Upper lobe of right lung (tissue), 1 donor: ENCODE measurements around the gene ARMC6. TPM values are rescaled to one million over a fixed set of nuclear protein-coding genes. Genes with fewer than 3 reads are reported as not detected.

Experiments
- ATAC-seq: fragments of 200-7000 bp; cut with Tn5 transposase; one replicate; pipeline ENCODE4 v1.9.1; 2020; ENCODE audit warnings: mild to moderate bottlenecking, moderate library complexity
- DNase-seq: peaks from one replicate; pipeline ENCODE4 v3.0.0-alpha.2; 2020
- H3K27ac ChIP-seq: fragments of 200-600 bp; one replicate; pipeline ENCODE4 v1.8.0; 2022
- H3K27me3 ChIP-seq: fragments of 200-600 bp; one replicate; pipeline ENCODE4 v1.8.0; 2022; ENCODE audit warnings: mild to moderate bottlenecking
- H3K36me3 ChIP-seq: fragments of 200-600 bp; one replicate; pipeline ENCODE4 v1.8.0; 2022
- H3K4me1 ChIP-seq: fragments of 200-600 bp; one replicate; pipeline ENCODE4 v1.8.0; 2022
- H3K4me3 ChIP-seq: fragments of 200-600 bp; one replicate; pipeline ENCODE4 v1.8.0; 2022; ENCODE audit warnings: mild to moderate bottlenecking
- H3K9me3 ChIP-seq: fragments of 200-600 bp; one replicate; pipeline ENCODE4 v1.8.0; 2022
- intact Hi-C: fragments of 100-400 bp; cut with DNase I; formaldehyde crosslinking; loops from one replicate; pipeline ENCODE4 v1.11.0; 2022
- total RNA-seq: library from RNA; stranded (reverse); fragmentation: NEBNext Ultra II Directional; extraction: Animal tissue kit (Norgen Biotek cat#: 25700); gene quantifications from one replicate; pipeline ENCODE4 v1.2.1, GENCODE V29; 2021
- TF ChIP-seq, protein P1 (sequence below): fragments of 200-600 bp; IDR thresholded peaks from one replicate; pipeline ENCODE4 v1.8.0; 2022; ENCODE audit warnings: antibody characterized with exemption
- donor health status: DM: no; HTN: yes; CAD: no; lungs with severe emphysema.

Gene ARMC6
- total RNA-seq, 1 donor from 2014 or later: 21.7 TPM

DNA sequence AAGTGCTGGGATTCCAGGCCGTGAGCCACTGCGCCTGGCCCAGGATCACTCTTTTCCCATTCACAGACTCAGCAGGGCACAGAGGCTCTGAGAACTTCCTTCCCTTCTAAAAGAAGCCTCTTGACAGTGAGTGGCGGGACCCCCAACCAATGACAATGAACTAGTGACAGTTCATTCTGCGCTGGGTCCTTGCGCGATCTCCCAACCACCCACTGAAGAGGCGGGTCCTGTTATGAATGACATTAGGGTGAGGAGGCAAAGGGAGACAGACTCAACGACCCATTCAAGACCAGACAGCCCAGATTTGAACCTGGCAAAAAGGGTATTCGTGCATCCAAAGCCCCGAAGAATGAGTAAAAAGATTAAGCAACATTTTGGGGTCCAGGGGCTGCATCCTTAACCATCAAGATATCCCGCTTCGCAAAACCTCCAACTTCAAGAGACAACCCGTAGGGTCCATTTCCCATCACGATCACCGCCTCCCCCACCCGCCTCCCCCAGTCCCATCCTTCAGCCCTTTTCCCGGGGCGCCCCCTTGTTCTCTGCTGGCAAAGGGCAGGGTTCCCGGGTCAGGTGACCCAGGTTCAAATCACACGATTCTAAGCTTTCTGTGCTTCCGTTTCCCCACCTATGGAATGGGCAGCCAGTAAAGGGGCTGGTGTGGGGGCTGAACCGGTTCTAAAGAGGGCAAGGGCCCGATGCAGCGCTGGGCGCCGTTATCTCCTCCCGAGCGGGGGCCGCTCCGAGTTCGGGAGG lies 805 bp upstream of the ARMC6 start:
- Histone ChIP-seq H3K27ac (peak overlapping the region; percentile 96), H3K9me3 (no peaks in the 10 kb centered on the region), H3K4me3 (peak overlapping the region; percentile 88), H3K27me3 (no peaks in the 10 kb centered on the region), H3K36me3 (peaks cover 32% of the 10 kb centered on the region), H3K4me1 (peaks cover 17% of the 10 kb centered on the region)
- peak; percentile 78 for ATAC-seq
- DNase-seq: peak; percentile 87
- intact Hi-C loops: no loop called here
- TF ChIP-seq, protein P1, sequence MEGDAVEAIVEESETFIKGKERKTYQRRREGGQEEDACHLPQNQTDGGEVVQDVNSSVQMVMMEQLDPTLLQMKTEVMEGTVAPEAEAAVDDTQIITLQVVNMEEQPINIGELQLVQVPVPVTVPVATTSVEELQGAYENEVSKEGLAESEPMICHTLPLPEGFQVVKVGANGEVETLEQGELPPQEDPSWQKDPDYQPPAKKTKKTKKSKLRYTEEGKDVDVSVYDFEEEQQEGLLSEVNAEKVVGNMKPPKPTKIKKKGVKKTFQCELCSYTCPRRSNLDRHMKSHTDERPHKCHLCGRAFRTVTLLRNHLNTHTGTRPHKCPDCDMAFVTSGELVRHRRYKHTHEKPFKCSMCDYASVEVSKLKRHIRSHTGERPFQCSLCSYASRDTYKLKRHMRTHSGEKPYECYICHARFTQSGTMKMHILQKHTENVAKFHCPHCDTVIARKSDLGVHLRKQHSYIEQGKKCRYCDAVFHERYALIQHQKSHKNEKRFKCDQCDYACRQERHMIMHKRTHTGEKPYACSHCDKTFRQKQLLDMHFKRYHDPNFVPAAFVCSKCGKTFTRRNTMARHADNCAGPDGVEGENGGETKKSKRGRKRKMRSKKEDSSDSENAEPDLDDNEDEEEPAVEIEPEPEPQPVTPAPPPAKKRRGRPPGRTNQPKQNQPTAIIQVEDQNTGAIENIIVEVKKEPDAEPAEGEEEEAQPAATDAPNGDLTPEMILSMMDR: no peak

DNA sequence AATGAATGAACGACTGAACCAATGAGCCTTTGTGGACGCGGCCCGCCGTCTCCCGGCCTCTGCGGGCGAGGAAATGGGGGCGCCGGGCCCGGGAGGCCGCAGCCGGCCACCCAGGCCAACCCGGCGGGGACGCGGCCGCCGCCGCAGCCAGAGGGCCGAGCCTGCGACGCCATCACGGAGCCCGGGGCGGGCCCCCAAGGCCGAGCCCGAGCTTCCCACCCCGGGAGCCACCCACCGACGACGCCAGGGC lies 302 bp upstream of the ARMC6 start:
- no peak for DNase-seq
- TF ChIP-seq, protein P1: no peak
- Histone ChIP-seq H3K9me3 (no peaks in the 10 kb centered on the region), H3K4me1 (peaks cover 17% of the 10 kb centered on the region), H3K4me3 (peak overlapping the region; percentile 88), H3K36me3 (peaks cover 27% of the 10 kb centered on the region), H3K27me3 (no peaks in the 10 kb centered on the region), H3K27ac (peak overlapping the region; percentile 96)
- no peak for ATAC-seq
- intact Hi-C loops: no loop called here

DNA sequence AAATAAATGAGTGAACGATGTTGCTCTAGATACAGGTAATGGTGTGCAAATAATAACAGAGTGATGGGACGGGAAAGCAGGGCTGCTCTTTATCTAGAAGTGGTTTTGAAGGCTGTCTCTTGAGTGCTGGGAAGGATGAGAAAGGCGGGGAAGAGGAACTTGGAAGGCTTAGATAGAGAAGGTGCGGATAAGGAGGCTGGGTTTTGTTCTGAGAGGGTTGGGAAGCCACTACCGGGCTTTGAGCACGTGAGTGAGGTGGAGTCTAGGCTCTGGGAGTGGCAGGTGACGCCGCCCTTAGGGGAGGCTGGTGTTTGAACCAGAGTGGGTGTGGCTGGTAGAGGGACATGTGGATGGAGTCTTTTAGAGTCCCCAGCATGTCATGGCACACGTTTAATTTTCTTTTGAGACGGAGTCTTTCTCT lies 811 bp downstream of the ARMC6 start:
- H3K4me1 ChIP-seq: peaks cover 17% of the 10 kb centered on the region
- intact Hi-C loops: no loop called here
- ATAC-seq: peak; percentile 68
- no peaks in the 10 kb centered on the region for H3K27me3 ChIP-seq
- DNase-seq: peak; percentile 80
- peak overlapping the region; percentile 96 for H3K27ac ChIP-seq
- peaks cover 16% of the 10 kb centered on the region for H3K36me3 ChIP-seq
- H3K9me3 ChIP-seq: no peaks in the 10 kb centered on the region
- TF ChIP-seq, protein P1: no peak
- peak overlapping the region; percentile 88 for H3K4me3 ChIP-seq

DNA sequence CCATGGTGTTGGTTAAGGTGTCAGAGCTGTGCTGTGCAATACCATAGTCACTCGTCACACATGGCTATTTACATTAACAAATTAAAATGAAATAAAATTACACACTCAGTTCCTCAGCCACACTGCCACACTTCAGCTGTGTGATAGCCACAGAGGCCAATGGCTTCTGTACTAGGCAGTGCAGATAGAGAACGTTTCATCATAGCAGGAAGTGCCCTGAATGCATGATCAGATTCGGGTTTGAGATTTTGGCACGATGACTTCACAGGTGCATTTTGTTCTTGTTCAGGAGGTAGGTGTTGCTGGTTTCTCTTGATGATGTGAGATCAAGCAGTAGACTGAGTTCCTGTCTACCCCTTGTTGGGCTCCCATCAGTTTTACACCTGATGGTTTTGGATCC lies 6.5 kb downstream of the ARMC6 start:
- Histone ChIP-seq H3K36me3 (peaks cover 17% of the 10 kb centered on the region), H3K27me3 (no peaks in the 10 kb centered on the region), H3K9me3 (no peaks in the 10 kb centered on the region), H3K27ac (no peak overlapping the region), H3K4me1 (peaks cover 4% of the 10 kb centered on the region), H3K4me3 (no peak overlapping the region)
- TF ChIP-seq, protein P1: no peak
- DNase-seq (no peak), ATAC-seq (no peak)
- intact Hi-C loops: no loop called here

DNA sequence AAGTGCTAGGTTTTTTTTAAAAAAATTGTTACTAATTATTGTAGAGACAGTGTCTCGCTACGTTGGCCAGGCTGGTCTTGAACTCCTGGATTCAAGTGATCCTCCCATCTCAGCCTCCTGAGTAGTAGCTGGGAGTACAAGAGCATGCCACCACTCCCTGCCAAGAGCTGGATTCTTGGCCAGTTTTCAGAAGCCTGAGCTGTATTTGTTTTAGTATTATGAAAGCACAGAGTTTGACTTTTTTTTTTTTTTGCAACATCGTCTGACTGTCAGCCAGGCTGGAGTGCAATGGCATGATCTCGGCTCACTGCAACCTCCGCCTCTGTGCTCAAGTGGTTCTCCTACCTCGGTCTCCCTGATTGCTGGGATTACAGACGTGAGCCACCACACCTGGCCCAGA lies 7.0 kb downstream of the ARMC6 start:
- DNase-seq: peak; percentile 76
- peak overlapping the region; percentile 67 for H3K27ac ChIP-seq

More for the DNA sequence above, 7.0 kb downstream of the ARMC6 start:
- intact Hi-C loops: no loop called here
- ATAC-seq: peak; percentile 78
- Histone ChIP-seq H3K4me1 (peaks cover 4% of the 10 kb centered on the region), H3K36me3 (peaks cover 22% of the 10 kb centered on the region), H3K27me3 (no peaks in the 10 kb centered on the region), H3K9me3 (no peaks in the 10 kb centered on the region), H3K4me3 (no peak overlapping the region)
- TF ChIP-seq, protein P1: no peak
